HCT116 (cell line): Measurements from ENCODE around the gene FRRS1L. TPM values are rescaled to one million over a fixed set of nuclear protein-coding genes. Genes with fewer than 3 reads are reported as not detected.

Source experiments
- ATAC-seq: fragments of 200-7000 bp; cut with Tn5 transposase; 2 replicates; pipeline ENCODE4 v1.9.1; 2020; ENCODE audit warnings: mild to moderate bottlenecking, moderate library complexity
- BruUV-seq: library from RNA; stranded (reverse); fragments of 400-500 nt; replicated peaks from 2 replicates; lab custom pipeline; 2021; lab: Mats Ljungman, UMichigan
- CTCF ChIA-PET: fragments of 300-600 bp; sonication (Branson Sonifier 250); formaldehyde crosslinking; loops from one replicate; lab custom pipeline; 2021; ENCODE audit warnings: antibody characterized with exemption; lab: Charles Lee
- POLR2A ChIA-PET: fragments of 300-600, 350-600 bp; sonication (Branson Sonifier 250); formaldehyde crosslinking; loops from one replicate; lab custom pipeline; 2021; ENCODE audit warnings: antibody characterized with exemption; lab: Charles Lee
- RAD21 ChIA-PET, 2 experiments: fragments of 300-600 bp; sonication (Branson Sonifier 250); formaldehyde crosslinking; loops; one replicate each; lab custom pipeline; 2023; ENCODE audit warnings: low total read pairs in 2 of 2; ENCODE audit not compliant: uncharacterized antibody in 2 of 2, unreplicated experiment in 2 of 2, low non-redundant PET in 1 of 2; lab: Charles Lee
- DNase-seq: peaks from one replicate; pipeline ENCODE4 v3.0.0-alpha.2; 2010; ENCODE audit warnings: low read depth, low spot score
- H2AFZ ChIP-seq: fragments of 200-600 bp; shearing (Covaris generic), sonication (generic); 2 replicates; pipeline ENCODE4 v1.6.1; 2017; ENCODE audit warnings: low read depth, mixed run types, mixed read lengths, antibody characterized with exemption, low read length; ENCODE audit not compliant: poor library complexity, severe bottlenecking
- H3K27ac ChIP-seq: 2 replicates; pipeline ENCODE4 v1.5.1; 2012; ENCODE audit warnings: low read depth, low read length
- H3K27me3 ChIP-seq: fragments of 200-600 bp; sonication (generic); 2 replicates; pipeline ENCODE4 v1.6.1; 2016; ENCODE audit warnings: mixed run types, low read length, mixed read lengths; ENCODE audit not compliant: insufficient read depth
- H3K36me3 ChIP-seq, 2 experiments: fragments of 200-500 bp in 1 of 2; fragments of 200-600 bp in 1 of 2; sonication (Bioruptor generic) in 1 of 2; sonication (generic) in 1 of 2; 2 replicates each; pipeline versions ENCODE4 v1.5.1 to v1.6.1; 2014 to 2016; ENCODE audit warnings: low read length in 2 of 2, inconsistent platforms in 1 of 2, mixed read lengths in 1 of 2, mixed run types in 1 of 2; ENCODE audit not compliant: insufficient read depth in 2 of 2, control insufficient read depth in 1 of 2
- H3K4me1 ChIP-seq, 2 experiments: fragments of 200-600 bp in 1 of 2; sonication (generic) in 1 of 2; 2 replicates each; pipeline versions ENCODE4 v1.5.1 to v1.6.1; 2012 to 2017; ENCODE audit warnings: low read length in 2 of 2, inconsistent platforms in 1 of 2, mild to moderate bottlenecking in 1 of 2, mixed read lengths in 1 of 2, mixed run types in 1 of 2, moderate library complexity in 1 of 2; ENCODE audit not compliant: insufficient read depth in 2 of 2, control insufficient read depth in 1 of 2
- H3K4me2 ChIP-seq: fragments of 200-600 bp; sonication (generic); 2 replicates; pipeline ENCODE4 v1.6.1; 2017; ENCODE audit warnings: mixed run types, low read length, mixed read lengths
- H3K4me3 ChIP-seq, 2 experiments: fragments of 200-600 bp in 1 of 2; sonication (generic) in 1 of 2; replicated peaks in 1 of 2; 2 replicates each; pipeline ENCODE4 v1.5.1; 2011 to 2016; ENCODE audit warnings: low read length in 2 of 2, control low read depth in 1 of 2, low read depth in 1 of 2, mild to moderate bottlenecking in 1 of 2, mixed read lengths in 1 of 2, mixed run types in 1 of 2
- H3K79me2 ChIP-seq: fragments of 200-600 bp; sonication (generic); 2 replicates; pipeline ENCODE4 v1.6.1; 2017; ENCODE audit warnings: mild to moderate bottlenecking, mixed run types, low read length, moderate library complexity, mixed read lengths; ENCODE audit not compliant: insufficient read depth
- H3K9ac ChIP-seq: fragments of 200-600 bp; sonication (generic); 2 replicates; pipeline ENCODE4 v1.6.1; 2016; ENCODE audit warnings: low read length, mixed read lengths
- H3K9me2 ChIP-seq: fragments of 200-600 bp; sonication (generic), shearing (Covaris generic); 2 replicates; pipeline ENCODE4 v1.6.1; 2017; ENCODE audit warnings: mixed run types, mild to moderate bottlenecking, moderate library complexity; ENCODE audit not compliant: insufficient read depth
- H3K9me3 ChIP-seq, 2 experiments: fragments of 200-500 bp in 1 of 2; fragments of 200-600 bp in 1 of 2; sonication (Bioruptor generic) in 1 of 2; sonication (generic) in 1 of 2; 2 replicates each; pipeline ENCODE4 v1.6.1; 2014 to 2017; ENCODE audit warnings: low read length in 2 of 2, mixed read lengths in 2 of 2, inconsistent platforms in 1 of 2, low read depth in 1 of 2, mild to moderate bottlenecking in 1 of 2, mixed run types in 1 of 2, moderate library complexity in 1 of 2; ENCODE audit not compliant: control insufficient read depth in 1 of 2, insufficient read depth in 1 of 2
- H4K20me1 ChIP-seq: fragments of 200-600 bp; sonication (generic), shearing (Covaris generic); 2 replicates; pipeline ENCODE4 v1.6.1; 2017; ENCODE audit warnings: mixed run types, mild to moderate bottlenecking, moderate library complexity; ENCODE audit not compliant: insufficient read depth
- CBX3 ChIP-seq: IDR thresholded peaks from 2 replicates; pipeline ENCODE4 v1.6.1; 2012; ENCODE audit warnings: low read depth
- EGR1 ChIP-seq: IDR thresholded peaks from 2 replicates; pipeline ENCODE4 v1.6.1; 2012; ENCODE audit warnings: low read depth
- ELF1 ChIP-seq: IDR thresholded peaks from 2 replicates; pipeline ENCODE4 v1.6.1; 2012; ENCODE audit warnings: low read depth, borderline replicate concordance
- EZH2 ChIP-seq: fragments of 200-600 bp; sonication (generic); IDR thresholded peaks from 2 replicates; pipeline ENCODE4 v1.6.1; 2017; ENCODE audit warnings: antibody characterized with exemption, mixed run types
- EZH2phosphoT487 ChIP-seq: fragments of 200-600 bp; IDR thresholded peaks from 2 replicates; pipeline ENCODE4 v1.6.1; 2018; ENCODE audit warnings: antibody characterized with exemption, borderline replicate concordance
- JUND ChIP-seq: IDR thresholded peaks from 2 replicates; pipeline ENCODE4 v1.6.1; 2012
- POLR2AphosphoS5 ChIP-seq: IDR thresholded peaks from 2 replicates; pipeline ENCODE4 v1.6.1; 2011; ENCODE audit warnings: mild to moderate bottlenecking, low read depth, low read length, moderate library complexity
- RAD21 ChIP-seq: IDR thresholded peaks from 2 replicates; pipeline ENCODE4 v1.6.1; 2012; ENCODE audit warnings: low read depth, mild to moderate bottlenecking
- SRF ChIP-seq: IDR thresholded peaks from 2 replicates; pipeline ENCODE4 v1.6.1; 2012; ENCODE audit warnings: low read depth
- TCF7L2 ChIP-seq: IDR thresholded peaks from 2 replicates; pipeline ENCODE4 v1.7.0; 2011; ENCODE audit warnings: borderline replicate concordance, inconsistent platforms; ENCODE audit not compliant: insufficient read depth, insufficient read length; ENCODE audit errors: extremely low read depth
- YY1 ChIP-seq: IDR thresholded peaks from 2 replicates; pipeline ENCODE4 v1.6.1; 2011; ENCODE audit warnings: low read length, low read depth, moderate library complexity, mild to moderate bottlenecking; ENCODE audit not compliant: insufficient replicate concordance; ENCODE audit errors: extremely low read depth
- ZBTB33 ChIP-seq: IDR thresholded peaks from 2 replicates; pipeline ENCODE4 v1.6.1; 2011; ENCODE audit warnings: mild to moderate bottlenecking, low read length, moderate library complexity; ENCODE audit not compliant: insufficient replicate concordance; ENCODE audit errors: extremely low read depth
- ZFX ChIP-seq: fragments of 450-650 bp; IDR thresholded peaks from 2 replicates; pipeline ENCODE4 v1.6.1; 2017
- ZNF274 ChIP-seq: fragments of 200-500 bp; sonication (Bioruptor generic); IDR thresholded peaks from 2 replicates; pipeline ENCODE4 v1.6.1; 2014; ENCODE audit warnings: mild to moderate bottlenecking, low read depth, low read length, inconsistent platforms
- intact Hi-C: fragments of 100-400 bp; cut with micrococcal nuclease; formaldehyde crosslinking; loops from 2 replicates; pipeline ENCODE4 v1.10.0; 2022
- total RNA-seq: library from RNA; stranded (reverse); gene quantifications from one replicate; pipeline ENCODE4 v1.2.1, GENCODE V29; 2021; ENCODE audit not compliant: unreplicated experiment
- TF ChIP-seq, protein P1 (sequence below), 3 experiments: fragments of 200-600 bp in 1 of 3; sonication (generic) in 1 of 3; IDR thresholded peaks in 2 of 3; conservative IDR thresholded peaks in 1 of 3; 2 replicates each; pipeline ENCODE4 v1.5.1; 2012 to 2017; ENCODE audit warnings: low read depth in 2 of 3, low read length in 2 of 3, antibody characterized with exemption in 1 of 3, borderline replicate concordance in 1 of 3, control low read depth in 1 of 3, mild to moderate bottlenecking in 1 of 3, mixed read lengths in 1 of 3, mixed run types in 1 of 3, moderate library complexity in 1 of 3; ENCODE audit not compliant: insufficient read depth in 1 of 3
- TF ChIP-seq, protein P2 (sequence below): IDR thresholded peaks from 2 replicates; pipeline ENCODE4 v1.6.1; 2012

The FRRS1L gene
- total RNA-seq, 1 experiment from 2014 or later, result not detected

GRCh38 chr9:109166171-109166770 is 778 bp downstream of the FRRS1L start:
- ChIA-PET RAD21 (no interaction called here), POLR2A (no interaction called here), CTCF (no interaction called here)
- Histone ChIP-seq H3K79me2 (no peaks in the 10 kb centered on the region), H2AFZ (no peak overlapping the region), H3K9me3 (peaks cover 0 to 4% of the 10 kb centered on the region in 2 experiments; a peak in 1 of 4 replicates), H3K27ac (no peak overlapping the region), H3K4me3 (no peak overlapping the region), H4K20me1 (no peaks in the 10 kb centered on the region), H3K36me3 (no peaks in the 10 kb centered on the region), H3K9me2 (no peaks in the 10 kb centered on the region), H3K4me1 (no peaks in the 10 kb centered on the region), H3K9ac (no peak overlapping the region), H3K27me3 (0 out of 2 replicates have a peak, but pooled peaks cover 3% of the 10 kb centered on the region), H3K4me2 (no peak overlapping the region)
- intact Hi-C loops, result no loop called here
- no TSS peak for BruUV-seq
- TF ChIP-seq, protein P1, sequence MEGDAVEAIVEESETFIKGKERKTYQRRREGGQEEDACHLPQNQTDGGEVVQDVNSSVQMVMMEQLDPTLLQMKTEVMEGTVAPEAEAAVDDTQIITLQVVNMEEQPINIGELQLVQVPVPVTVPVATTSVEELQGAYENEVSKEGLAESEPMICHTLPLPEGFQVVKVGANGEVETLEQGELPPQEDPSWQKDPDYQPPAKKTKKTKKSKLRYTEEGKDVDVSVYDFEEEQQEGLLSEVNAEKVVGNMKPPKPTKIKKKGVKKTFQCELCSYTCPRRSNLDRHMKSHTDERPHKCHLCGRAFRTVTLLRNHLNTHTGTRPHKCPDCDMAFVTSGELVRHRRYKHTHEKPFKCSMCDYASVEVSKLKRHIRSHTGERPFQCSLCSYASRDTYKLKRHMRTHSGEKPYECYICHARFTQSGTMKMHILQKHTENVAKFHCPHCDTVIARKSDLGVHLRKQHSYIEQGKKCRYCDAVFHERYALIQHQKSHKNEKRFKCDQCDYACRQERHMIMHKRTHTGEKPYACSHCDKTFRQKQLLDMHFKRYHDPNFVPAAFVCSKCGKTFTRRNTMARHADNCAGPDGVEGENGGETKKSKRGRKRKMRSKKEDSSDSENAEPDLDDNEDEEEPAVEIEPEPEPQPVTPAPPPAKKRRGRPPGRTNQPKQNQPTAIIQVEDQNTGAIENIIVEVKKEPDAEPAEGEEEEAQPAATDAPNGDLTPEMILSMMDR (IDR thresholded peaks at IDR 0.05 in 2 of 3, conservative IDR thresholded peaks at IDR 0.05 in 1 of 3; ENCODE audit: borderline replicate concordance in 1 of 3, insufficient read depth in 1 of 3, low read depth in 2 of 3, low read length in 2 of 3), result no peak
- TF ChIP-seq SRF (no peak), TCF7L2 (no peak), YY1 (no peak), ELF1 (no peak), RAD21 (no peak), JUND (no peak), ZFX (no peak), EGR1 (no peak), ZBTB33 (no peak), EZH2 (no peak), ZNF274 (no peak), CBX3 (no peak), POLR2AphosphoS5 (no peak), EZH2phosphoT487 (no peak)
- TF ChIP-seq, protein P2, sequence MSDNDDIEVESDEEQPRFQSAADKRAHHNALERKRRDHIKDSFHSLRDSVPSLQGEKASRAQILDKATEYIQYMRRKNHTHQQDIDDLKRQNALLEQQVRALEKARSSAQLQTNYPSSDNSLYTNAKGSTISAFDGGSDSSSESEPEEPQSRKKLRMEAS, result no peak
- ATAC-seq (no peak), DNase-seq (no peak)
